B cell (primary cell): Measurements from ENCODE around the gene ARF6. TPM values are rescaled to one million over a fixed set of nuclear protein-coding genes. Genes with fewer than 3 reads are reported as not detected.

Experiments
- ATAC-seq: fragments of 200-7000 bp; cut with Tn5 transposase; one replicate; pipeline ENCODE4 v1.10.0; 2021; ENCODE audit warnings: low read depth, mild to moderate bottlenecking, moderate number of reproducible peaks, moderate library complexity
- CTCF ChIA-PET: fragments of 350-600 bp; sonication (Branson Sonifier 250); formaldehyde crosslinking; loops from one replicate; lab custom pipeline; 2021; ENCODE audit warnings: antibody characterized with exemption, inconsistent platforms; lab: Charles Lee
- POLR2A ChIA-PET: fragments of 350-600 bp; sonication (Branson Sonifier 250); formaldehyde crosslinking; loops from one replicate; lab custom pipeline; 2021; ENCODE audit warnings: antibody characterized with exemption; lab: Charles Lee
- DNase-seq: peaks from one replicate; pipeline ENCODE4 v3.0.0; 2013
- H2AFZ ChIP-seq: 2 replicates; pipeline ENCODE4 v1.6.1; 2012; ENCODE audit warnings: mild to moderate bottlenecking, low read depth, low read length; ENCODE audit not compliant: insufficient read depth, poor library complexity, severe bottlenecking
- H3K27ac ChIP-seq, 2 donors: 1 replicate in 1 of 2; 2 replicates in 1 of 2; pipeline ENCODE4 v1.5.1; 2012 to 2013; ENCODE audit warnings: low read length in 2 of 2, mild to moderate bottlenecking in 2 of 2, moderate library complexity in 1 of 2
- H3K27me3 ChIP-seq, 4 experiments: fragments of 200-600 bp in 1 of 4; sonication (generic) in 1 of 4; replicated peaks in 1 of 4; 1 replicate in 2 of 4; 2 replicates in 2 of 4; pipeline versions ENCODE4 v1.6.1 to v1.7.0; 2013 to 2016; ENCODE audit warnings: low read length in 3 of 4, mild to moderate bottlenecking in 2 of 4, mixed read lengths in 1 of 4, moderate library complexity in 1 of 4; ENCODE audit not compliant: insufficient read depth in 4 of 4, control insufficient read depth in 3 of 4; ENCODE audit errors: control extremely low read depth in 1 of 4
- H3K36me3 ChIP-seq, 2 experiments: replicated peaks in 1 of 2; 1 replicate in 1 of 2; 2 replicates in 1 of 2; pipeline versions ENCODE4 v1.6.1 to v1.7.1; 2013; ENCODE audit warnings: low read length in 1 of 2; ENCODE audit not compliant: insufficient read depth in 2 of 2, control insufficient read depth in 1 of 2; ENCODE audit errors: control extremely low read depth in 1 of 2, extremely low read depth in 1 of 2
- H3K4me1 ChIP-seq, 2 donors: fragments of 200-600 bp in 1 of 2; sonication (generic) in 1 of 2; 1 replicate in 1 of 2; 2 replicates in 1 of 2; pipeline versions ENCODE4 v1.5.1 to v1.6.1; 2013 to 2017; ENCODE audit warnings: low read length in 2 of 2; ENCODE audit not compliant: control insufficient read depth in 2 of 2, insufficient read depth in 2 of 2
- H3K4me2 ChIP-seq: replicated peaks from 2 replicates; pipeline ENCODE3; 2012; ENCODE audit warnings: mild to moderate bottlenecking, low read depth, low read length; ENCODE audit not compliant: poor library complexity, severe bottlenecking
- H3K4me3 ChIP-seq, 5 experiments: fragments of 200-600 bp in 1 of 5; sonication (generic) in 1 of 5; 1 replicate in 3 of 5; 2 replicates in 2 of 5; pipeline versions ENCODE4 v1.5.1 to v1.7.0; 2011 to 2016; ENCODE audit warnings: low read length in 4 of 5, mild to moderate bottlenecking in 4 of 5, low read depth in 2 of 5, control low read depth in 1 of 5, moderate library complexity in 1 of 5; ENCODE audit not compliant: insufficient read depth in 1 of 5; ENCODE audit errors: control extremely low read depth in 1 of 5, extremely low read depth in 1 of 5
- H3K79me2 ChIP-seq: fragments of 200-600 bp; sonication (generic); one replicate; pipeline ENCODE4 v1.6.0; 2016; ENCODE audit warnings: low read length; ENCODE audit not compliant: control insufficient read depth, insufficient read depth
- H3K9ac ChIP-seq: fragments of 200-600 bp; sonication (generic); 2 replicates; pipeline ENCODE4 v1.6.1; 2017; ENCODE audit warnings: mild to moderate bottlenecking, low read length, moderate library complexity
- H3K9me3 ChIP-seq, 3 donors: one replicate each; pipeline versions ENCODE4 v1.6.1 to v1.7.1; 2013; ENCODE audit warnings: low read length in 2 of 3; ENCODE audit not compliant: control insufficient read depth in 2 of 3, insufficient read depth in 1 of 3; ENCODE audit errors: control extremely low read depth in 1 of 3
- H4K20me1 ChIP-seq: 2 replicates; pipeline ENCODE4 v1.6.0; 2012; ENCODE audit warnings: mild to moderate bottlenecking, low read length; ENCODE audit not compliant: insufficient read depth, control insufficient read depth, poor library complexity, severe bottlenecking
- H3K27ac Mint-ChIP-seq: one replicate; pipeline ENCODE4 v1.8.0; 2021; ENCODE audit warnings: mixed read lengths
- H3K27me3 Mint-ChIP-seq: one replicate; pipeline ENCODE4 v1.8.0; 2021; ENCODE audit warnings: mixed read lengths
- H3K4me1 Mint-ChIP-seq: one replicate; pipeline ENCODE4 v1.8.0; 2021; ENCODE audit warnings: mixed read lengths
- H3K4me3 Mint-ChIP-seq: one replicate; pipeline ENCODE4 v1.8.0; 2021; ENCODE audit warnings: mixed read lengths
- H3K9me3 Mint-ChIP-seq: one replicate; pipeline ENCODE4 v1.8.0; 2022; ENCODE audit warnings: mixed read lengths; ENCODE audit not compliant: insufficient read depth
- CTCF ChIP-seq: fragments of 200-600 bp; IDR thresholded peaks from one replicate; pipeline ENCODE4 v1.8.0; 2022; ENCODE audit warnings: antibody characterized with exemption, mild to moderate bottlenecking
- EZH2 ChIP-seq: IDR thresholded peaks from 2 replicates; pipeline ENCODE4 v1.6.1; 2012; ENCODE audit warnings: borderline replicate concordance, low read depth, mild to moderate bottlenecking, moderate library complexity, low read length; ENCODE audit not compliant: insufficient read depth, poor library complexity, severe bottlenecking
- WGBS: methylation state at CpG from one replicate; pipeline ENCODE4 v1.1.5; 2013; ENCODE audit warnings: missing lambda C conversion rate; ENCODE audit not compliant: insufficient coverage; 5-methylcytosine and 5-hydroxymethylcytosine counted together
- intact Hi-C: fragments of 100-400 bp; cut with micrococcal nuclease; formaldehyde crosslinking; loops from one replicate; pipeline ENCODE4 v1.10.0; 2022
- polyA plus RNA-seq: library from polyadenylated mRNA; depleted of rRNA; stranded (reverse); fragments of >200 nt; gene quantifications from 2 replicates; pipeline ENCODE4 v1.2.3, GENCODE V29; 2012
- total RNA-seq, 2 donors: library from RNA; stranded (reverse); fragments of 120-200 nt in 1 of 2; gene quantifications; 1 replicate in 1 of 2; 2 replicates in 1 of 2; pipeline versions ENCODE4 v1.2.3 to v1.2.4, GENCODE V29; 2013 to 2022

The ARF6 gene
- total and polyA plus RNA-seq, 2 donors (not counting 1 experiment from before 2014, with no cell fraction given) = 96.6 to 135 TPM

- ChIA-PET CTCF (interaction anchor here (0.6 to 1.8 kb wide), 3 partner anchors 8 to 47 kb away, joined by 3 to 4 read pairs (median 3); no protein-coding TSS in a partner anchor), POLR2A (interaction anchor here (0.6 kb wide), 1 partner anchor 70 kb away, joined by 13 read pairs; no protein-coding TSS in a partner anchor)
- H4K20me1 ChIP-seq = no peaks in the 10 kb centered on the region
- intact Hi-C loops = no loop called here
- Mint-ChIP-seq H3K4me1 (peaks cover 22% of the 10 kb centered on the region), H3K4me3 (no peak overlapping the region), H3K27me3 (no peaks in the 10 kb centered on the region), H3K9me3 (no peaks in the 10 kb centered on the region), H3K27ac (no peak overlapping the region)
- H3K27me3 ChIP-seq = no peaks in the 10 kb centered on the region
- H3K4me2 ChIP-seq = no peak overlapping the region
- no peaks in the 10 kb centered on the region for H3K36me3 ChIP-seq
- ATAC-seq = no peak
- no peak overlapping the region for H3K27ac ChIP-seq
- DNase-seq = no peak
- peaks cover 23 to 24% of the 10 kb centered on the region in 2 donors for H3K4me1 ChIP-seq
- H3K9ac ChIP-seq = no peak overlapping the region
- TF ChIP-seq EZH2 (no peak), CTCF (no peak)
- H2AFZ ChIP-seq = no peak overlapping the region
- H3K9me3 ChIP-seq = no peaks in the 10 kb centered on the region
- H3K79me2 ChIP-seq = no peaks in the 10 kb centered on the region
- 100% methylated on average over 1 of the region's 12 CpGs for WGBS
- no peak overlapping the region for H3K4me3 ChIP-seq
Observed at GRCh38 chr14:49875640-49876198, 17.2 kb upstream of the ARF6 start.

- Mint-ChIP-seq H3K27me3 (no peaks in the 10 kb centered on the region), H3K9me3 (no peaks in the 10 kb centered on the region), H3K27ac (no peak overlapping the region), H3K4me3 (no peak overlapping the region), H3K4me1 (peaks cover 19% of the 10 kb centered on the region)
- no peak for TF ChIP-seq EZH2
- no peak for TF ChIP-seq CTCF
- H3K27ac ChIP-seq = no peak overlapping the region
- POLR2A ChIA-PET = interaction anchor here (0.6 kb wide), 1 partner anchor 69 kb away, joined by 13 read pairs; no protein-coding TSS in a partner anchor
- WGBS = 50% methylated on average over 2 of the region's 4 CpGs
- no peaks in the 10 kb centered on the region for H4K20me1 ChIP-seq
- no peak overlapping the region for H3K4me3 ChIP-seq
- no peaks in the 10 kb centered on the region for H3K36me3 ChIP-seq
- H3K9ac ChIP-seq = no peak overlapping the region
- H2AFZ ChIP-seq = no peak overlapping the region
- H3K9me3 ChIP-seq = no peaks in the 10 kb centered on the region
- CTCF ChIA-PET = interaction anchor here (0.5 to 1.2 kb wide), 3 partner anchors 9 to 69 kb away, joined by 3 read pairs; no protein-coding TSS in a partner anchor
- intact Hi-C loops = no loop called here
- no peak for DNase-seq
- ATAC-seq = no peak
- H3K27me3 ChIP-seq = no peaks in the 10 kb centered on the region
- H3K4me1 ChIP-seq = peaks cover 15 to 18% of the 10 kb centered on the region in 2 donors
- no peaks in the 10 kb centered on the region for H3K79me2 ChIP-seq
- H3K4me2 ChIP-seq = no peak overlapping the region
Observed at GRCh38 chr14:49876563-49877127, 16.2 kb upstream of the ARF6 start.
